Lower lobe of right lung (tissue), 2 donors: ENCODE measurements around the gene ACOXL. TPM values are rescaled to one million over a fixed set of nuclear protein-coding genes. Genes with fewer than 3 reads are reported as not detected.

ENCODE experiments used
- ATAC-seq, 2 donors: fragments of 200-7000 bp; cut with Tn5 transposase; one replicate each; pipeline ENCODE4 v1.9.1; 2020 to 2022; ENCODE audit warnings: mild to moderate bottlenecking in 2 of 2, moderate library complexity in 2 of 2
- DNase-seq: peaks from one replicate; pipeline ENCODE4 v3.0.0-alpha.2; 2020
- H3K27ac ChIP-seq: fragments of 200-600 bp; one replicate; pipeline ENCODE4 v1.8.0; 2022
- H3K27me3 ChIP-seq: fragments of 200-600 bp; one replicate; pipeline ENCODE4 v1.8.0; 2022; ENCODE audit warnings: low read depth
- H3K36me3 ChIP-seq: fragments of 200-600 bp; one replicate; pipeline ENCODE4 v1.8.0; 2022; ENCODE audit warnings: mild to moderate bottlenecking
- H3K4me1 ChIP-seq: fragments of 200-600 bp; one replicate; pipeline ENCODE4 v1.8.0; 2022
- H3K4me3 ChIP-seq: fragments of 200-600 bp; one replicate; pipeline ENCODE4 v1.8.0; 2022; ENCODE audit warnings: mild to moderate bottlenecking
- H3K9me3 ChIP-seq: fragments of 200-600 bp; one replicate; pipeline ENCODE4 v1.8.0; 2022
- intact Hi-C: fragments of 100-400 bp; cut with DNase I; formaldehyde crosslinking; loops from one replicate; pipeline ENCODE4 v1.11.0; 2022
- total RNA-seq: library from RNA; stranded (reverse); fragmentation: NEBNext Ultra II Directional; extraction: Animal tissue kit (Norgen Biotek cat#: 25700); gene quantifications from one replicate; pipeline ENCODE4 v1.2.1, GENCODE V29; 2021
- TF ChIP-seq, protein P1 (sequence below): fragments of 200-600 bp; IDR thresholded peaks from one replicate; pipeline ENCODE4 v1.8.0; 2022; ENCODE audit warnings: antibody characterized with exemption, mild to moderate bottlenecking
- donor health status: DM: no; HTN: yes; CAD: no; lungs with severe emphysema.

Gene ACOXL
- total RNA-seq, 1 donor from 2014 or later = 38.5 TPM

DNA sequence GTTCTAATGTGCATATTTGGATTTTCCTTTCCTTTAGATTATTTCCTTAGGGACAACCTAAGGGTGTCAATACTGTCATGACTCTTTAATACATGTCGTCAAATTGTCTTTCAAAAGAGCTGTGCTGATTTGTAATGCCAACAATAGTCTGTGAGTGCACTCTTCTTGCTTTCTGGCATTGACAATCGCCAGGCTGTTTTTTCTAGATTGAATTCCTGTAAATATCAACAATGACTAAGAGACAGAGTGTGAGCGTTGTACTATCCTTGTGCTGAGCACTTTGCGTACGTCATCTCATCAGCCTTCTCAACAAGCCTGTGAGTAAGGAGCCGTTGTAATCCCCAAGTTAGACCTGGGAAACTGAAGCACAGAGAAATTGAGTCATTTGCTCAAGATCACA is 96.0 kb downstream of the ACOXL start:
- Histone ChIP-seq H3K9me3 (peaks cover 10% of the 10 kb centered on the region), H3K27me3 (no peaks in the 10 kb centered on the region), H3K4me1 (no peaks in the 10 kb centered on the region), H3K36me3 (no peaks in the 10 kb centered on the region), H3K4me3 (no peak overlapping the region), H3K27ac (no peak overlapping the region)
- ATAC-seq (no peak), DNase-seq (no peak)
- TF ChIP-seq, protein P1, sequence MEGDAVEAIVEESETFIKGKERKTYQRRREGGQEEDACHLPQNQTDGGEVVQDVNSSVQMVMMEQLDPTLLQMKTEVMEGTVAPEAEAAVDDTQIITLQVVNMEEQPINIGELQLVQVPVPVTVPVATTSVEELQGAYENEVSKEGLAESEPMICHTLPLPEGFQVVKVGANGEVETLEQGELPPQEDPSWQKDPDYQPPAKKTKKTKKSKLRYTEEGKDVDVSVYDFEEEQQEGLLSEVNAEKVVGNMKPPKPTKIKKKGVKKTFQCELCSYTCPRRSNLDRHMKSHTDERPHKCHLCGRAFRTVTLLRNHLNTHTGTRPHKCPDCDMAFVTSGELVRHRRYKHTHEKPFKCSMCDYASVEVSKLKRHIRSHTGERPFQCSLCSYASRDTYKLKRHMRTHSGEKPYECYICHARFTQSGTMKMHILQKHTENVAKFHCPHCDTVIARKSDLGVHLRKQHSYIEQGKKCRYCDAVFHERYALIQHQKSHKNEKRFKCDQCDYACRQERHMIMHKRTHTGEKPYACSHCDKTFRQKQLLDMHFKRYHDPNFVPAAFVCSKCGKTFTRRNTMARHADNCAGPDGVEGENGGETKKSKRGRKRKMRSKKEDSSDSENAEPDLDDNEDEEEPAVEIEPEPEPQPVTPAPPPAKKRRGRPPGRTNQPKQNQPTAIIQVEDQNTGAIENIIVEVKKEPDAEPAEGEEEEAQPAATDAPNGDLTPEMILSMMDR = no peak
- intact Hi-C loops = no loop called here

DNA sequence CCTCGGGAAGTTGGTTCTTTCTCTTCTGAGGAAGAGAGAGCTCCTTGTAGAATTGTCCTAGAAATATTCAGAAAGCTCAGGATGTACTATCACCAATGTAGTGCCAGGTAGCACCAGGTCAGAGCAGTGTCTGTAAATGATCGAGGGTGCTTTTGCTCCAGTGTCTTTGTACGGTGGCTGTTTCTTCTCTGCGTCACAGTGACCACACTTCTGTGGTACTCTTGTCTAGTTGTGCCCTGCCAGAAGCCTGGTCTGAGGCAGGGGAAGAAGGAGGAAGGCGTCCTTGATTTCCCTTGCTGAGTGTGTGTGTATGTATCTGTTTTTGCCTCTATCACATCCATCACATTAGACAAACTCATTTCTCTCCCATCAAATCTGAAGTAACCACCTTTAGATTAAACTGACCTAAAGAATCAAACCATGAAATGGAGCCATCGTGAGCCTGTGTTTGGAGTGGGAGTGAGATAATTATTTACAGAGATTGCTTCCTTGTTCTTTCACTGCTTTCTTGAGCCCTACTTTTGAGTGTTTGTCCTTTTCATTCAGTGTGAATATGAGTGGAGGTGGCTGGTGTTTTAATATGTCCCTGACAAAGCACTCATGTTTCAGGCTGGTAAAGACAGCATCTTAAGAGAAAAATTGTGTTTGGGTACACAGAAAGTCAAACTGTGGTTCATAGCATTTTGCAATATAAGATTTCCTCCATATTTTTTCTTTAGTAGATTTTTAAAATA is 97.2 kb downstream of the ACOXL start:
- no peaks in the 10 kb centered on the region for H3K4me1 ChIP-seq
- no peaks in the 10 kb centered on the region for H3K36me3 ChIP-seq
- H3K4me3 ChIP-seq = no peak overlapping the region
- no peak overlapping the region for H3K27ac ChIP-seq
- ATAC-seq (peak; percentile 69 to 71), DNase-seq (no peak)
- intact Hi-C loops = no loop called here
- no peaks in the 10 kb centered on the region for H3K27me3 ChIP-seq
- TF ChIP-seq, protein P1 = no peak
- H3K9me3 ChIP-seq = peaks cover 4% of the 10 kb centered on the region

DNA sequence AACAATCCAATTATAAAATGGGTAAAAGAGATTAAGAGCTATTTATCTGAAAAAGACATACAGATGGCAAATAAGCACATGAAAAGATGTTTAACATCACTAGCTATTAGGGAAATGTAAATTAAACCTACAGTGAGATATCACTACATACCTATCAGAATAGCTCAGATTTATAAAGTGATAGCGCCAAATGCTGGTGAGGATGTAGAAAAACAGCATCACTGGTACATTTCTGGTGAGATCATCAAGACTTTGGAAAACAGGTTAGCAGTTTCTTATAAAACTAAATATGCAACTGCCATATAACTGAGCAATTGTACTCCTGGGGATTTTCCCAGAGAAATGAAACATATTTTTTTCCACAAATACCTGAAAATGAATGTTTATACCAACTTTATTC is 100.4 kb downstream of the ACOXL start:
- ATAC-seq (no peak), DNase-seq (no peak)
- Histone ChIP-seq H3K4me1 (no peaks in the 10 kb centered on the region), H3K9me3 (no peaks in the 10 kb centered on the region), H3K36me3 (no peaks in the 10 kb centered on the region), H3K4me3 (no peak overlapping the region), H3K27ac (no peak overlapping the region), H3K27me3 (no peaks in the 10 kb centered on the region)
- TF ChIP-seq, protein P1 = no peak
- intact Hi-C loops = no loop called here

DNA sequence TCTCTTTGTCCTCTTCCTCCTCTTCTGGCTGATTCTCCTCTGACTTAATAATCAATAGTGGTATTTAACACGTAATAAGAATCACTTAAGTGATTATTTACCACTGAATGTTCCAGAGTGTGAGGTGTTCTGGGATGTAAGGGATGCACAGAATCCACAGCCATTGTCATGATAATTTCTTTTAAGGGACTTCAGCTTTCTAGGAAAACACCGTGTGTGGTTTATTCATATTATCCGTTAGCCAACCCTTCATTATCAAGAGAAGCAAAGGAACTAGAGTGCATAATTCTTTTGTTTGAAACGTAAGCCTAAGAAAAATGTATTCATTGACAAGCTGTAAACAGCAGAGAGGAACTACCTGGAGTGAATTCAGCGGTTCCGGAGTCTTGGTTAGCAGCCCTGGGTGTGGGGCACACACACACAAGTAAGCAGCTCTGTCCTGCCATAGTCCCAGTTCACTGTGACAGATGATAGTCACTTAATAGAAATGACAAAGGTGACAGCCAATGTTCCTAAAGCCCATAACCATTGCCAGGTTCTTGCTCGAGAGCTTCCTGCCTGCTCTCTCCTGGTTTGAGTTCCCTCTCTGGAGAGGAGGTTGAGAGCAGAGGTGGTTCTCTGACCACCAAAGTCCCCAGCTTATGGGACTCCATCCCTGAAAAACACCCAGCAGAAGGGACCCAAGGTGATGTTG is 101.9 kb downstream of the ACOXL start:
- H3K4me1 ChIP-seq = no peaks in the 10 kb centered on the region
- TF ChIP-seq, protein P1 = no peak
- H3K4me3 ChIP-seq = no peak overlapping the region
- H3K36me3 ChIP-seq = no peaks in the 10 kb centered on the region
- DNase-seq = no peak
- ATAC-seq = no peak
- no peaks in the 10 kb centered on the region for H3K9me3 ChIP-seq
- intact Hi-C loops = no loop called here
- no peak overlapping the region for H3K27ac ChIP-seq
- H3K27me3 ChIP-seq = no peaks in the 10 kb centered on the region

DNA sequence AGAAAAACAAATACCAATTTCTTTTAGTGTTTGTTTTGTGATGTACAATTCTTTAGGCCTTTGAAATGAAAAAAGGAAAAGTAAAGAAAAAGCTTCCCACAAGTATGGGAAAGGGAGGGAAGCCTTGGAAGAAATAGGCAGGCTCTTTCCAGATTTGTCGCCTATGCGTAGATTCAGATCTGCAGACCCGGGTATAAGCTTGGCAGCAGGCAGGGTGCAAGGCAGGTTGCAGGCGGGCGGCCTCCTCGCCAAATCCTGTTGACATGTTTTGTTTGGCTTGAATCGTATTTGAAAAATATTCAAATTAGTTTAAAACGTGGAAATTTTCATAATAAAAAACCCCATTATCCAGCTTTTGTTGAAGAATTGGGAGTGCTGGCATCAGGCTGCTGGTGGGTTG is 104.3 kb downstream of the ACOXL start:
- ATAC-seq = no peak
- TF ChIP-seq, protein P1 = no peak

More for the DNA sequence above, 104.3 kb downstream of the ACOXL start:
- H3K36me3 ChIP-seq = no peaks in the 10 kb centered on the region
- no peaks in the 10 kb centered on the region for H3K4me1 ChIP-seq
- H3K4me3 ChIP-seq = no peak overlapping the region
- intact Hi-C loops = no loop called here
- no peaks in the 10 kb centered on the region for H3K27me3 ChIP-seq
- no peak overlapping the region for H3K27ac ChIP-seq
- DNase-seq = no peak
- H3K9me3 ChIP-seq = no peaks in the 10 kb centered on the region
